HG03439 (cell line): ENCODE results near the gene FAIM2.
"Not testable (repeated sequence)": the region's sequence is repeated elsewhere in the genome, so short reads cannot be mapped to it uniquely, and the experiment has no call there.

Experiments used
- ATAC-seq: cut with Tn5 transposase; IDR thresholded peaks from one replicate; pipeline ENCODE4 v1.9.1; 2021; ENCODE audit warnings: mild to moderate bottlenecking, moderate library complexity; ENCODE audit not compliant: unreplicated experiment

Gene FAIM2

DNA sequence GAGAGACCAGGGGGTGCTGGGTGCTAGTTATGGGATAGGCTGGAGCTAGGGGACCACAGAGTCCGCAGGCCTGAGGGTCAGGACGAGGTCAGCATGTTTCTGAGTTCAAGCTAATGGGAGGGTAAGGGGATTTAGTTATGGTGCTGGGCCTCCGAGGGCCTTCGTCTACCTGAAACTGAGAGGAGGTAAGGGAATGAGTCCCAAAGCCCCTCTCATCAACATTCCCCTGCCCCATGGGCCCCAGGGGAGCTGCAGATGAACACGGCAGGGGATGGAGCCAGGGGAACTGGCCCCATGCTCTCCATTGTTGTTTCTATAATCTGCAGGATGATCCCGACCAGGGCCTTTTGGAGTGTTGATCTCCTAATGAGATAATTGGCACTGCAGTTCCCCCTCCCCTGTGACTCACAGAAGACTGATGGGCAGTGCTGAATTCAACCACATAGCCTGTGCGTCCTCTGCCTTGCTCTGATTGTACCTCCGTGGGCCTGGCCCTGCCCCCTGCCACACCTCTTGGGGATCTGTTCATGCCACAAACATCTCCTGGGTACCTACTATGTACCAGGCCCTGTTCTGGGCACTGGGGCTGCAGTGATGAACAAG lies 21.4 kb downstream of the FAIM2 start:
- no peak for ATAC-seq

- no peak for ATAC-seq
Measured at GRCh38 chr12:49881415-49882247, 22.1 kb downstream of the FAIM2 start.

DNA sequence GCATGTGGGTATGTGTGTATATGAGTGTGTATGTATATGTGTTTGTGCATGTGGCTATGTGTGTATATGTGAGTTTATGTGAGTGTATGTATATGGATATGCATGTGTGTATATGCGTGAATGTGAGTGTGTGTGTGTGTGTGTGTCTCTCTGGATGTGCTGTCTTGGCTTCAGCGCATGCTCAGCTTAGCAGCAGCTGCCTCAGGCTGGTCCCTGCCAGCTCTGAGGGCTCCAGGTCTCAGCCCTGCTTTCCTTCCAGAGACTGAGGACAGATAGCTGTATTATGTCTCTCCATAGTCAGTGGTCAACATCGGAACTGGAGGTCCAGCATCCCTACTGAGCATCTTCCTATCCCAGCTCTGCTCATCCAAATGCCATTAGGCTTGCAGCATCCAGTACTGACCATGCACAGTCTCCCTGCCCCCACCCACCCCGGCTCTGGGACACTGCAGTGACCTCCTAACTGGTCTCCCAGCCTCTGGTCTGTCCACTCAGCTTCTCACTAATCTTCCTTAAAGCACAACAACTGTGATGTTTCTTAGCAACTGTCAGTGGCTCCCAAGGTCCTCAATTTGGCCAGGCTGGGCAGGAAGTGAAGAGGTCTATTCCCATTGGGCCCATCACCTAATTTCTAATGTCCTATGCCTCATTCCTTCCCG lies 22.8 kb downstream of the FAIM2 start:
- no peak for ATAC-seq

DNA sequence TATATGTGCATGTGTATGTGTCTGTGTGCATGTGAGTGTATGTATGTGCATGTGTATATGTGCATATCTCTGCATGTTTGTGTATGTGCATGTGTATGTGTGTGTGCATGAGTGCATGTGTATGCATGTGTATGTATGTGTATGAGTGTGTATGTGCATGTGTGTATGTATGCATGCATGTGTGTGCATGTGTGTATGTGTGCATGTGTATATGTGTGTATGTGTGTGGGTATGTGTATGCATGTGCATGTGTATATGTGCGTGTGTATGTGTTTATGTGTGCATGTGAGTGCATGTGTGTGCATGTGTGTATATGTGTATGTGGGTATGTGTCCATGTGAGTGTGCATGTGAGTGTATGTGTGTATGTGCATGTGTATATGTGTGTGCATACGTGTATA lies 24.6 kb downstream of the FAIM2 start:
- ATAC-seq: not testable (repeated sequence)

- no peak for ATAC-seq
Measured at GRCh38 chr12:49878021-49878420, 25.7 kb downstream of the FAIM2 start.

GRCh38 chr12:49877066-49877465 lies 26.6 kb downstream of the FAIM2 start:
- no peak for ATAC-seq

GRCh38 chr12:49876070-49876469 lies 27.6 kb downstream of the FAIM2 start:
- ATAC-seq: no peak

GRCh38 chr12:49875115-49875720 lies 28.5 kb downstream of the FAIM2 start:
- ATAC-seq: no peak

DNA sequence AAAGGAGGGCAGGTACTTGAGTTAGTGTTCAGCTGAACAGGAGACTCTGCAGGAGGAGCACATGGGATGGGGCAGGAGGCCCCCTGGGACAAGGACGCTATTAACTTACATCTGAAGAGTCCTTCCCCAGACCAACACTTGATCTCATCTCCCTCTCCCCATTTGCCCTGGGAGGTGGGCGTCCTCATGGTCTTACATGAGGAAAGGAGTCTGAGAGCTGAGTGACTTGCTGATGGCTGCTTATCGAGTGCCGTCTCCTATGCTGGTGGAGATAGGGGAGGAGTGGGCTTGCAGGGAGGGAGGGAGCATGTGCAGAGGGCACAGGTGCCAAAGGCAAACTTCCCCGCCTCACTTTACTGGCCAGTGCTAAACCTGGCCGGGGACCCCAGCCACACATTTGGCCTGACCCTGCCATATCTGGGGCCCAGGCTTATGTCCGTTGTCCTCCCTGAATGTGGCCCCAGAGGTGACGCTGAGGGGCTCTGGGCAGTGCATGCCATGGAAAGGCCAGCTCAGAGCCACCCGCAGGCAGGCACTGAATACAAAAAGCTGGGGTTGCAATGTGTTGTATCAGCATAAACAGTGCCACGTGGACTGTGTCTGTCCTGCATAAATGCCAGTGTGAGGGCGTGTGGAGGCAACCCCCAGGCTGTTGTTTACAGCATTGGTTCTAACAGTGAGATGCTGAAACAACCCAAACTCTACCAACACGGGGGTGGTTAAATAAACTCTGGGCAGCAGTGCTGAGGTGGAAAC lies 29.4 kb downstream of the FAIM2 start:
- no peak for ATAC-seq

- ATAC-seq: no peak
Measured at GRCh38 chr12:49873361-49873934, 30.3 kb downstream of the FAIM2 start.

DNA sequence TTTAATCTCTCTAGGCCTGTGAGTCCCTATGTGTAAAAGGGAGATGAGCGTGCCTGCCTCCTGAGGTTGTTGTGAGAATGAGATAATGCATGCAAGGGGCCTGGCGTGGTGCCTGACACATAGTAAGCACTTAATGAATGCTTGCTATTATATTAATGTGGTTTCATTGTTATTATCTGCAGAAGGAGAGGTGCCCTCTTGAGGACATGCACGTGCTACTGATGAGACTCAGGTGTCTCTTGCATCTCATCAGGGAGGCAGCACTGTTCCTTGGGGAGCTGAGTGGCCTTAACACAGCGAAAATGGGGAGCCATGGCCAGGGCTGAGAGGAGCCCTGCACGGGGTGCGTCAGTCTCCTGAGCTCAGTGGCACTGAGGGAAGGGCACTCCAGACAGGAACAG lies 30.9 kb downstream of the FAIM2 start:
- no peak for ATAC-seq

DNA sequence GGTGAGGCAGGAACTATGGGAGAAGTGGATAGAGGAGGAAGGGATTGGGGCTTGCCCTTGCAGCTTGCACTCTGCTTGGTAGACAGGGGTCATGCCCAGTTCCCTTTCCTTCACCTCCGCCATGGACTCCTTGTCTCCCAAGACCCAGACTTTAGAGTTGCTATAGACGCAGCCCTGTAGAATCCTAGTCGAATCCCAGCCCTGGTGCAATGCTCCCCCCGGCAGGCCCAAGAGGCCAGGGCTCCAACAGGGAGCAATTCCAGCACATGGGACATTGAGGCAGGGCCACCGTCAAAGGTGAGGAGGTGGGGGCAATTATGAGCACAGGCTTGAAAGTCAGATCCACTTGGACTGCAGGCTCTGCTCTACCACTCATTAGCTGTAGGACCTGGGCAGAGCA lies 31.3 kb downstream of the FAIM2 start:
- no peak for ATAC-seq

DNA sequence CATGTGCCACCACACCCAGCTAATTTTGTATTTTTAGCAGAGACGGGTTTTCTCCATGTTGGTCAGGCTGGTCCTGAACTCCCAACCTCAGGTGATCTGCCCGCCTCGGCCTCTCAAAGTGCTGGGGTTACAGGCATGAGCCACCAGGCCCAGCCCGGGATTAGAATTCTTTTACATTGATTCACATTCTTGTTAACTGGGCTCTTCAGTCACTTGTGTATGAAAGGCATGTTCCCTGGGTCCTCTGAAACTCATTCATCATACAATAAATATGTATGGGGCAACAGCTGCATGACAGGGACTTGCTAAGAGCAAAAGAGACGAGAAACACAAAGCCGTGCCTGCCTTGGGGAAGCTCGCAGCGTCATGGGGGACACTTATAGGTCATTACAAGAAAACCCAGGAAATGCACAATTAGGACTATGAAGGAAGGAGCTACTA lies 31.9 kb downstream of the FAIM2 start:
- not testable (repeated sequence) for ATAC-seq

DNA sequence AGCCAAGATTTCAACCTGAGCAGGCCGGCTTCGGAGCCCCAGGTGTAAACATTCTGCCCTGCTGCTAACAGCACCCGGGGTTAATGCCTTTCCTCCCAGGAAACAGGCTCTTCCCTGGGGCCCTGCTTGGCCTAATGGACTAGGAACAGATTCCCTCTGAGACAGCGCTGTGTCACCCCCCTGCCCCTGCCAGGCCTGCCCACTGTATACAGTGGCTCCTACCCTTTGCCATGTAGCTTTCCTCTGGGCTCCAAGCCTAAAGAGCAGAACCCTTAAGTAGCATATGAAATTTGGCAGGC lies 32.5 kb downstream of the FAIM2 start:
- no peak for ATAC-seq

GRCh38 chr12:49870501-49871262 lies 33.0 kb downstream of the FAIM2 start:
- ATAC-seq: no peak

GRCh38 chr12:49869816-49870500 lies 33.7 kb downstream of the FAIM2 start:
- no peak for ATAC-seq

DNA sequence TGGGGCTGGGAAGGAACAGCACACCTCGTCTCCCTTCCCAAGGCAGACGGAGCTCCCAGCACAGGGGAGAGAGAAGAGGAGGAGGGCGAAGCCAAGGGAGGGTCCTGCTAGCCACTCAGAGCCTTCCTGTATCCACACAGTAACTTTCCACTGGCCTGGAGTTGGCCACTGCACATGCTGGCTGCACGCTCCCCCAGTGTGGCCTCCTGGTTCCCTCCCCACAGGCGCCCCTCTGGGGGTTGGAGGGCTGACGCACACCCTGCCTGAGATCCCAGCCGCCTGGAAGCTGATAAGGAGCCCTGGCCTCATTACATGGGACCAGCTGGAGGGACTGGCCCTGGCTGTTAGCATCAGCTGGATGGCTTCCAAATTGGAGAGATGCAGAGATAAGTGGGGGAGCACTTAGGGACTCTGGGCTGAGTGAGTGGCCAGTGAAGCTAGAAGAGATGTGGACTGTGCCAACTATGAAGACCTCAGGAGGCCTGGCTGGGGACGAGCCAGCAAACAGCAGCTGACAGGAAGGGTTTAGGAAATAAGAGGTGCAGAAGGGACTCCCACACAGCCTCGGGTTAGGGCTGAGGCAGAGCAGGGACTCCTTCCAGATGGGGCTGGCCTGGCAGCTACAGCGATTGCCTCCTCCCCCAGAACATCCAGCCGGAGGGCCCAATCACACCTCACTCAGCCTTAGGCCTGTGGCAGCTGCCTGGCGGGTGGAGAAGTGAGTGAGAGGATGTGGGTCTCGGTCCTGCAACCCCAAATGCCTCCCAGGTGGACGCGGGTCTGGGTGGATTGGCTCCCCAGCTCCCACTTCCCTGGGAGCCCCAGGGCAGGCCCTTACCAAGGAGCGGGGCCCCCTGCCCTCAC lies 34.5 kb downstream of the FAIM2 start:
- no peak for ATAC-seq

- no peak for ATAC-seq
Measured at GRCh38 chr12:49868449-49868848, 35.3 kb downstream of the FAIM2 start.
